Effector memory CD8-positive, alpha-beta T cell (primary cell): ENCODE measurements around the gene RNF112.

Source experiments
- ATAC-seq: fragments of 150-1000 bp; cut with Tn5 transposase; replicated peaks from 2 replicates; pipeline ENCODE4 v1.10.0; 2021; ENCODE audit warnings: mild to moderate bottlenecking, moderate library complexity
- DNase-seq, 3 experiments: peaks; one replicate each; pipeline ENCODE4 v3.0.0; 2021
- H3K27ac Mint-ChIP-seq, 2 donors: one replicate each; pipeline ENCODE4 v1.8.0; 2022; ENCODE audit warnings: mild to moderate bottlenecking in 2 of 2, mixed read lengths in 2 of 2, moderate library complexity in 2 of 2
- H3K27me3 Mint-ChIP-seq, 2 donors: one replicate each; pipeline ENCODE4 v1.8.0; 2022; ENCODE audit warnings: mixed read lengths in 2 of 2
- H3K36me3 Mint-ChIP-seq: one replicate; pipeline ENCODE4 v1.8.0; 2022; ENCODE audit warnings: mild to moderate bottlenecking, moderate library complexity, mixed read lengths; ENCODE audit not compliant: insufficient read depth
- H3K4me1 Mint-ChIP-seq, 2 donors: one replicate each; pipeline ENCODE4 v1.8.0; 2022; ENCODE audit warnings: low read depth in 2 of 2, mixed read lengths in 2 of 2
- H3K4me3 Mint-ChIP-seq, 2 donors: one replicate each; pipeline ENCODE4 v1.8.0; 2022; ENCODE audit warnings: mild to moderate bottlenecking in 2 of 2, mixed read lengths in 2 of 2, moderate library complexity in 2 of 2
- H3K9me3 Mint-ChIP-seq, 2 donors: one replicate each; pipeline ENCODE4 v1.8.0; 2022; ENCODE audit warnings: mixed read lengths in 2 of 2

The RNF112 gene

DNA sequence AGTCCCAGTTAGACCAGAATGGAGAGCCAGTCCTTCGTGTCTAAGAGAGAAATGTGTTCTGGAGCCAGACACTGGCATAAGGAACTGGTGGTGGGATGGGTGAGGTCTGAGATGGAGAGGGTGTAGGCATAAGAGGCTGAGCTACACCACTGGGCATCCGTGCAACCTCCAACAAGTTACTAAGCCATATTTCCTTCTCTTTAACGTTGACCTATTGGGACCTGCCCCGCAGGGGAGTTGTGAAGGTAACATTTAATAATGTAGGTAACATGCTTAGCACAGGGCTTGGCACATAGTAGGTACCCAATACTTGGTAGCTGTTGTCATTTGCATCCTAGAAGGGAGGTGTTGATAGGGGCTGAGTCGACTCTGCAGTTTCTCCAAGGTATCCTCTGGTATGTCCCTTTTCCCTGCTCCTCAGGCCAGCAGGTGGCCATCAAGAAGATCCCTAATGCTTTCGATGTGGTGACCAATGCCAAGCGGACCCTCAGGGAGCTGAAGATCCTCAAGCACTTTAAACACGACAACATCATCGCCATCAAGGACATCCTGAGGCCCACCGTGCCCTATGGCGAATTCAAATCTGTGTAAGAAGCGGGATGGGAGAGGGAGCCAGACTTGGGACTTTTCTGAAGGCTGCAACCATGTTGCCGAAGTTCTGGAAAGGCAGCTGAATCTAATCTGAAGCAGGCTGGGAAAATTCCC lies 31.5 kb upstream of the RNF112 start:
- Mint-ChIP-seq H3K9me3 (no peaks in the 10 kb centered on the region), H3K4me1 (peaks cover 18 to 25% of the 10 kb centered on the region in 2 donors), H3K27me3 (no peaks in the 10 kb centered on the region), H3K4me3 (peak overlapping the region; percentile 93 to 99), H3K27ac (peak overlapping the region; percentile 69 to 98), H3K36me3 (peaks cover 27% of the 10 kb centered on the region)
- ATAC-seq (no peak), DNase-seq (no peak)

DNA sequence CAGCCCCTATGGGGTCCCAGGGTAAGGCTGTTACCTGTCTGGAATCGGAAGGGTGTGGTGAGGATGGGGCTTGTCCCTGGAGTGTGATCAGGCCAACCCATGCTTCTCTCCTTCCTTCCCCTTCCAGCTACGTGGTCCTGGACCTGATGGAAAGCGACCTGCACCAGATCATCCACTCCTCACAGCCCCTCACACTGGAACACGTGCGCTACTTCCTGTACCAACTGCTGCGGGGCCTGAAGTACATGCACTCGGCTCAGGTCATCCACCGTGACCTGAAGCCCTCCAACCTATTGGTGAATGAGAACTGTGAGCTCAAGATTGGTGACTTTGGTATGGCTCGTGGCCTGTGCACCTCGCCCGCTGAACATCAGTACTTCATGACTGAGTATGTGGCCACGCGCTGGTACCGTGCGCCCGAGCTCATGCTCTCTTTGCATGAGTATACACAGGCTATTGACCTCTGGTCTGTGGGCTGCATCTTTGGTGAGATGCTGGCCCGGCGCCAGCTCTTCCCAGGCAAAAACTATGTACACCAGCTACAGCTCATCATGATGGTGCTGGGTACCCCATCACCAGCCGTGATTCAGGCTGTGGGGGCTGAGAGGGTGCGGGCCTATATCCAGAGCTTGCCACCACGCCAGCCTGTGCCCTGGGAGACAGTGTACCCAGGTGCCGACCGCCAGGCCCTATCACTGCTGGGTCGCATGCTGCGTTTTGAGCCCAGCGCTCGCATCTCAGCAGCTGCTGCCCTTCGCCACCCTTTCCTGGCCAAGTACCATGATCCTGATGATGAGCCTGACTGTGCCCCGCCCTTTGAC lies 30.3 kb upstream of the RNF112 start:
- no peak for ATAC-seq
- Mint-ChIP-seq H3K4me1 (peaks cover 21 to 25% of the 10 kb centered on the region in 2 donors), H3K4me3 (no peak overlapping the region), H3K36me3 (peaks cover 27% of the 10 kb centered on the region), H3K27me3 (no peaks in the 10 kb centered on the region), H3K27ac (no peak overlapping the region), H3K9me3 (no peaks in the 10 kb centered on the region)
- no peak for DNase-seq

DNA sequence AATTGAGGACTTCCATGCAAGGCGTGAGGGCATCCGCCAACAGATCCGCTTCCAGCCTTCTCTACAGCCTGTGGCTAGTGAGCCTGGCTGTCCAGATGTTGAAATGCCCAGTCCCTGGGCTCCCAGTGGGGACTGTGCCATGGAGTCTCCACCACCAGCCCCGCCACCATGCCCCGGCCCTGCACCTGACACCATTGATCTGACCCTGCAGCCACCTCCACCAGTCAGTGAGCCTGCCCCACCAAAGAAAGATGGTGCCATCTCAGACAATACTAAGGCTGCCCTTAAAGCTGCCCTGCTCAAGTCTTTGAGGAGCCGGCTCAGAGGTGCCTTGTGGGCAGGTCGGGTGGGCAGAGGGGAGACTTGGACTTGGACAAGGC lies 29.7 kb upstream of the RNF112 start:
- H3K4me1 Mint-ChIP-seq = peaks cover 17 to 24% of the 10 kb centered on the region in 2 donors
- H3K27me3 Mint-ChIP-seq = no peaks in the 10 kb centered on the region
- DNase-seq (no peak), ATAC-seq (no peak)
- H3K4me3 Mint-ChIP-seq = no peak overlapping the region
- H3K27ac Mint-ChIP-seq = no peak overlapping the region
- peaks cover 27% of the 10 kb centered on the region for H3K36me3 Mint-ChIP-seq
- H3K9me3 Mint-ChIP-seq = no peaks in the 10 kb centered on the region

DNA sequence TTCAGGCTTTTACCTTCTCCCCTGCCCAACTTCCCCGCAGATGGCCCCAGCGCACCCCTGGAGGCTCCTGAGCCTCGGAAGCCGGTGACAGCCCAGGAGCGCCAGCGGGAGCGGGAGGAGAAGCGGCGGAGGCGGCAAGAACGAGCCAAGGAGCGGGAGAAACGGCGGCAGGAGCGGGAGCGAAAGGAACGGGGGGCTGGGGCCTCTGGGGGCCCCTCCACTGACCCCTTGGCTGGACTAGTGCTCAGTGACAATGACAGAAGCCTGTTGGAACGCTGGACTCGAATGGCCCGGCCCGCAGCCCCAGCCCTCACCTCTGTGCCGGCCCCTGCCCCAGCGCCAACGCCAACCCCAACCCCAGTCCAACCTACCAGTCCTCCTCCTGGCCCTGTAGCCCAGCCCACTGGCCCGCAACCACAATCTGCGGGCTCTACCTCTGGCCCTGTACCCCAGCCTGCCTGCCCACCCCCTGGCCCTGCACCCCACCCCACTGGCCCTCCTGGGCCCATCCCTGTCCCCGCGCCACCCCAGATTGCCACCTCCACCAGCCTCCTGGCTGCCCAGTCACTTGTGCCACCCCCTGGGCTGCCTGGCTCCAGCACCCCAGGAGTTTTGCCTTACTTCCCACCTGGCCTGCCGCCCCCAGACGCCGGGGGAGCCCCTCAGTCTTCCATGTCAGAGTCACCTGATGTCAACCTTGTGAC lies 29.1 kb upstream of the RNF112 start:
- DNase-seq = no peak
- no peak overlapping the region for H3K27ac Mint-ChIP-seq
- H3K9me3 Mint-ChIP-seq = no peaks in the 10 kb centered on the region
- peaks cover 26% of the 10 kb centered on the region for H3K36me3 Mint-ChIP-seq
- no peaks in the 10 kb centered on the region for H3K27me3 Mint-ChIP-seq
- H3K4me3 Mint-ChIP-seq = no peak overlapping the region
- H3K4me1 Mint-ChIP-seq = peaks cover 15 to 24% of the 10 kb centered on the region in 2 donors
- ATAC-seq = no peak

DNA sequence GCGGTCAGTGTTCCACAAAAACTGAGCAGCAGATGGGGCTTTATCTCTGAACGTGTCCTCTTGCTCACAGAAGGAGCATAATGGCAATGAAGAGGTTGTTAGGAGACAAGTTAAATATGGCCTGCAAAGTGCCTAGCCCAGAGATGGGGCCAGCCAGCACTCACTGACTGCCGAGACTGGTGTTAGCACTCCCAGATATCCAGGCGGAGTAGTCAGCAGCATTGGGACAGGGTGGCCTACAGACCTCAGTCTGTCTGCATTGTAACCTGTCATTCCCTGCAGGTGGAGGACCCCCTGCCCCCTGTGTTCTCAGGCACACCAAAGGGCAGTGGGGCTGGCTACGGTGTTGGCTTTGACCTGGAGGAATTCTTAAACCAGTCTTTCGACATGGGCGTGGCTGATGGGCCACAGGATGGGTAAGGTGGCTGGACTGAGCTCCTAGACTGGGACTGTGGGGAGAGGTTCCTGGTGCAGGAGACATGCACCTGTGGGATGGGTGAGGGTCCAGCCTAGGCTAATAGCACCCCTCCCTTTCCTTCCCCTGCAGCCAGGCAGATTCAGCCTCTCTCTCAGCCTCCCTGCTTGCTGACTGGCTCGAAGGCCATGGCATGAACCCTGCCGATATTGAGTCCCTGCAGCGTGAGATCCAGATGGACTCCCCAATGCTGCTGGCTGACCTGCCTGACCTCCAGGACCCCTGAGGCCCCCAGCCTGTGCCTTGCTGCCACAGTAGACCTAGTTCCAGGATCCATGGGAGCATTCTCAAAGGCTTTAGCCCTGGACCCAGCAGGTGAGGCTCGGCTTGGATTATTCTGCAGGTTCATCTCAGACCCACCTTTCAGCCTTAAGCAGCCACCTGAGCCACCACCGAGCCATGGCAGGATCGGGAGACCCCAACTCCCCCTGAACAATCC lies 28.2 kb upstream of the RNF112 start:
- no peak for ATAC-seq
- Mint-ChIP-seq H3K4me3 (no peak overlapping the region), H3K36me3 (peaks cover 17% of the 10 kb centered on the region), H3K9me3 (no peaks in the 10 kb centered on the region), H3K27ac (peak overlapping the region in 1 of 2 donors; percentile 35), H3K4me1 (peaks cover 12 to 21% of the 10 kb centered on the region in 2 donors), H3K27me3 (no peaks in the 10 kb centered on the region)
- no peak for DNase-seq

DNA sequence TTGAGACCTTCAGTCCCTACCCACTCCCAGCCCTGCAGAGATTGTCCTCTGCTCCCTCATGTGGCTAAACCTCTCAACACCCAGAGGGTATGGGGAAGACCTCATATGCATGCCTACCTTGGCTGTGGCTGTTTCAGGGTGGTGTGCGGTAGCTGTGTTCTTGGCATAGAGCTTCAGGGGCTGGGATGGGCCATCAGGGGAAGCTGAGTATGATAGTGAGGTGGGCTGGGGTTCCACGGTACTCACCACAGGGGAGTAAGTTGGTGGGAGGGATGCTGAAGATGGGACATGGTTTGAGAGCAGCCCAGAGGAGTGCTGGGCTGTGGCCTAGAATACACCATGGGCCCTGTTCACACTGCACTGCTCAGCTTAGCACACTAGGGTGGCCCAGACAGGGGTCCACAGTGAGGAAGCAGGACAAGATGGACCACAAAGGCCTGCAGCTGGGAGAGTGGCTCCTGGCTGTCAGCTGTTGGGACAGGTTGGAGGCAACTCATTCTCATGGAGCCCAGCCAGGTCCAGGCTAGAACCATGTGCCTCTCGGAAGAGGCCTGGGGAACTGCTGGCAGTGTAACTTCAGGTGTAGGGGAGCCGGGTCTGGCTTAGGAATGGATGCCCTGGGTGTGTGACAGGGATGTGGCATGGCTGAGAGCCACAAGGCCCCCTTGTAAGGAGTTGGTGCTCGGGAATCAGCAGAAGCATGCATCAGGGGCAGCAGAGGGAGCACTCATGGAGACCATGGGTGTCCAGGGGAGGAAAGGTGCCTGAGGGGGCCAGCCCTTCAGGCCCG lies 27.2 kb upstream of the RNF112 start:
- Mint-ChIP-seq H3K4me3 (no peak overlapping the region), H3K27ac (peak overlapping the region; percentile 35 to 78), H3K27me3 (no peaks in the 10 kb centered on the region), H3K36me3 (peaks cover 13% of the 10 kb centered on the region), H3K4me1 (peaks cover 12 to 20% of the 10 kb centered on the region in 2 donors), H3K9me3 (no peaks in the 10 kb centered on the region)
- no peak for ATAC-seq
- DNase-seq = no peak

DNA sequence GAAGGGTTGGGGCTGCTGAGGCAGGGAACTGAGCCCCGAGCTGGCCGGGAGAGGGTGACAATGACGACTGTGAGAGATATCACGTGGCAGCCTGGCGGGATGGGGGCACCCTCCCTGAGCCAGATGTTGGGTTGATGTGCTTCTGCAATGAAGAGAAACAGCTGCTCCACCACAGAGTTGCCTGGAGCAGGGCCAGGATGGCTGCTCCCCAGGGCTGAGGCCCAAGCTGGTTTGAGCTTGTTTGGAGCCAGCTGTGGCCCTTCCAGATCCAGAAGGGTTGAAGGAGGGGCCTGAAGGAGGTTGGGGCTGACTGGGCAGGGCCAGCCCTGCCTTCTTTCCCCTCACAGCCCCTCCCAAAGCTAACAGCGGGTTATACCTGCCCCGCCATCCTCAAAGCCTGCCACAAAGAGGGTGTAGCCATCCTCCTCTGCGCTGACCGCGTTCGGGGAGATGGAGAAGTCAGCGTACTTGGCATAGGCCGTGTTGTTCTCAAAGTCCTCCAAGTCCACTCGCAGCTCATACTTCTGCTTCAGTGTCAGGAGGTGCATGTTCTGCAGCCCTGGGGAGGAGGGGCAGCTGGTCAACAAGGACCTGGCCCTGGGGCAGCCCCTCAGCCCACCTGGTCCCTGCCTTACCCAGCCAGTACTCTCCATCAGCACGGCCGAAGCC lies 26.2 kb upstream of the RNF112 start:
- no peaks in the 10 kb centered on the region for H3K27me3 Mint-ChIP-seq
- H3K9me3 Mint-ChIP-seq = no peaks in the 10 kb centered on the region
- ATAC-seq (no peak), DNase-seq (no peak)
- peaks cover 12 to 18% of the 10 kb centered on the region in 2 donors for H3K4me1 Mint-ChIP-seq
- peaks cover 13% of the 10 kb centered on the region for H3K36me3 Mint-ChIP-seq
- peak overlapping the region; percentile 29 to 78 for H3K27ac Mint-ChIP-seq
- no peak overlapping the region for H3K4me3 Mint-ChIP-seq

DNA sequence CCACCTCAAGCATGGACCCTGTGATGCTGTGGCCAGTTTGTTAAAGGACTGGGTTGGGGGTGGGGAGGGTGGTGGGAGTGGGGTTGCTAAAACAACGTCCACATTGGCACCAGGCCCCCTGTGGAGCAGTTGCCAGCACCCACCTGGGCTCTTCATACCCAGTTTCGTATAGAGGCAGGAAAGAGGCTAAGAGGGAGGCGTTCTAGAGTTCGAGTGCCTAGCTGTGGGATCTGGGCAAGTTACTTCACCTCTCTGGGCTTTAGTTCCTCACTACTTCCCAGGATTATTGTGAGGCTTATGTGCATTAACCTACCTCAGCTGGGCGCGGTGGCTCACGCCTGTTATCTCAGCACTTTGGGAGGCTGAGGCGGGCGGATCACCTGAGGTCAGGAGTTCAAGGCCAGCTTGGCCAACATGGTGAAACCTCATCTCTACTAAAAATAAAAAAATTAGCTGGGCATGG lies 25.5 kb upstream of the RNF112 start:
- H3K4me1 Mint-ChIP-seq = peaks cover 12 to 18% of the 10 kb centered on the region in 2 donors
- no peak overlapping the region for H3K27ac Mint-ChIP-seq
- no peaks in the 10 kb centered on the region for H3K9me3 Mint-ChIP-seq
- no peaks in the 10 kb centered on the region for H3K27me3 Mint-ChIP-seq
- peaks cover 13% of the 10 kb centered on the region for H3K36me3 Mint-ChIP-seq
- H3K4me3 Mint-ChIP-seq = no peak overlapping the region
- no peak for DNase-seq
- no peak for ATAC-seq

DNA sequence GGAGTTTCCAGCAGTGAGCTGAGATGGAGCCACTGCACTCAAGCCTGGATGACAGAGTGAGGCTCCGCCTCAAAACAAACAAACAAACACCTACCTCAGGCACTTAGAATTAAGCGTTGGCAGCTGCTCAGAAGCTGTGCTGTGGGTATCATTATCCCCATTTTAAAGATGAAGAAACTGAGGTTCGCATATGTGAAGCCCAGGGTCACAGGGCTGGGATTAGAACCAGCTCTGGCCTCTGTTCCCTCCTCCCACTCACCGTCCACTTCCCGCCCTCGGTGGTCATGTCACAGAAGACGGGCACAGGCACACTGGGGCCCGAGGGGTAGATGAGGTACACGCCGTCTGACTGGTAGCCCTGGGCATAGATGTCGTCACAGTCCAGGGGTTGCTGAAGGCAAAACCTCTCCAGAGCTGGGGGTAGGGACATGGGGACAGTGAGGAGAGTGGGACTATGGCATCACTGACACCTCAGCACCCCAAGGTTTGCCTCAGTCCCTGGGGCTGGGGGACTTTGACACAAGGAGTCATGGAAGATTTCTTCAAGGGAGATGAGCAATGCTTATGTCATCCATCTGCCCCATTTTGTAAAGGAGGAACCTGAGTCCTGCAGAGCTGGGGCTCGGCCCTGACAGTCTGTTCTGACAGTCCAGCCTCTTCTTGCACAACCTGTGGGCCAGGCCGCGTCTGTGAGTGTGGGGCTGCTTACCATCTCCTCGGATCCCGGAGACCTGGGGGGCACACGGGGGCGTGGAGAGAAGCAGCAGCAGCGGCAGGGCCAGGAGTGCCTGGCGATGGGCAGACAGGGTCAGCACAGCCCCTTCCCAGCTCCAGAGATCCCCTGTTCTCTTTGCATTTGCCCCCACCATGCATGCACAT lies 24.7 kb upstream of the RNF112 start:
- DNase-seq (no peak), ATAC-seq (no peak)
- peak overlapping the region in 1 of 2 donors; percentile 32 for H3K27ac Mint-ChIP-seq
- peaks cover 12 to 18% of the 10 kb centered on the region in 2 donors for H3K4me1 Mint-ChIP-seq
- H3K4me3 Mint-ChIP-seq = no peak overlapping the region
- H3K27me3 Mint-ChIP-seq = no peaks in the 10 kb centered on the region
- H3K9me3 Mint-ChIP-seq = no peaks in the 10 kb centered on the region
- H3K36me3 Mint-ChIP-seq = peaks cover 11% of the 10 kb centered on the region

DNA sequence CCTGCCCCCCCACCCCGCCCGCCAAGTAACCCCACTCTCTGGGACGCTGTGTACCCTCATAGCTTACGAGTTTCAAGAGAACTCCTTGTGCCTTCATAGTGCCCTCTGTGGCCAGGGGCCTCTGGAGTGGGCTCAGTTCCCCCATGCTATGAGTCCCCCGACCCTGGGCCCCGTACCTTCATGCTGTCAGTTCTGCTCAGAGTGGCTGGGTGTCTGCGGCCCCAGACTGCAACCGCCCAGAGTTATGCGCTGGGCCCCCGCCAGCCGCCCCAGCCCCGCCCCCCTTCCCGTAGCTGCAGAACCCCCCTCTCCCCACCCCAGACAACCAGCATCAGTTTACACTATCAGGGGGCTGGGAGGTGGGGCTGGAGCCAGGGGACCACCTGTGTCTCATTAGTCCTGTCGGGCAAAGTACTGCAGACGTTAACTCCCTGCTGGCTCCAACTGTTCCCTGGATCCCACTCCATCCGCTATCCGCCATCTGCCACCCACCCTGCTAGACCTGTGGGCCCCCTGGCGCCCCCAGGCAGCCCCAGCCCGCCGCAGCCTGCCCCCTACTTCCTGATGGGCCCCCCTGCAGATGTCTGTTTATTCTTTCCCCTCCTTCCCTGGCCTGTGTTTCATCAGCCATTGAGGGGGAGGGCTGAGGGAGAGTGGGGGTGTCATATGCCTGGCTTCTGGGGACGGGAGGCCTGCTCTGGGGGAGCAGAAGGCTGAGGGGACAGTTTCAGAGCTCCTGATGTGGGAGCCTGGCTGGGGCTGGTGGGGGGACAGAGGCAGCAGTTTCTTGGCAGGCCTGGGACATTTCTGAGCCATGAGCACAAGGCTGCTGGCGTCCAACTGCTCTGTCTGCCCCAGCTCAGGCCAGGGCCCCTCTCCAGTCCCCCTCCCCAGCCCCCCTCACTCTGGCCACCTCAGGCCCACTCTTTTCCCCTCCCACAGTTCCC lies 23.8 kb upstream of the RNF112 start, which contains the start of gene MFAP4:
MFAP4 (minus strand) TSS at position 217 of the 947 bp plus-strand sequence; CDS start at position 182, 35 bp downstream.
- peaks cover 7% of the 10 kb centered on the region for H3K36me3 Mint-ChIP-seq
- ATAC-seq = no peak
- H3K4me3 Mint-ChIP-seq = no peak within 1 kb of the TSS
- H3K27me3 Mint-ChIP-seq = no peaks in the 10 kb centered on the region
- peak within 1 kb of the TSS; percentile 69 to 75 for H3K27ac Mint-ChIP-seq
- DNase-seq = no peak
- peaks cover 12 to 18% of the 10 kb centered on the region in 2 donors for H3K4me1 Mint-ChIP-seq
- no peaks in the 10 kb centered on the region for H3K9me3 Mint-ChIP-seq
